HG03378 (cell line): ENCODE measurements around the gene ROCK2.

ENCODE experiments used
- ATAC-seq: cut with Tn5 transposase; IDR thresholded peaks from one replicate; pipeline ENCODE4 v1.9.1; 2021; ENCODE audit warnings: mild to moderate bottlenecking, moderate library complexity; ENCODE audit not compliant: unreplicated experiment

Gene ROCK2

GRCh38 chr2:11132036-11132671 is 212.3 kb downstream of the ROCK2 start:
- no peak for ATAC-seq

- no peak for ATAC-seq
Observed at GRCh38 chr2:11131166-11131920, 213.1 kb downstream of the ROCK2 start.
